ENCODE results near the gene ZBTB48. TPM values are rescaled to one million over a fixed set of nuclear protein-coding genes. Genes with fewer than 3 reads are reported as not detected.
"Not testable (repeated sequence)": the region's sequence is repeated elsewhere in the genome, so short reads cannot be mapped to it uniquely, and the experiment has no call there.

Gene ZBTB48
- total RNA-seq, 1 experiment from 2014 or later: 35.3 TPM

GRCh38 chr1:6554907-6555778, 24.7 kb upstream of the ZBTB48 start, which contains the start of gene TAS1R1:
Gene TAS1R1, plus strand, starts transcription at chr1:6555307. Its CDS starts 67 bp downstream, at chr1:6555374.
- BruUV-seq (replicated peaks): no TSS peak
- Histone ChIP-seq H3K4me3 (ENCODE audit: low read depth, low read length, poor library complexity, severe bottlenecking) (peak within 1 kb of the TSS; percentile 99), H3K27ac (ENCODE audit: low read depth, low read length, poor library complexity, severe bottlenecking) (peak within 1 kb of the TSS; percentile 92)

GRCh38 chr1:6557597-6557996, 22.2 kb upstream of the ZBTB48 start:
- no peak for TF ChIP-seq EZH2 (IDR thresholded peaks at IDR 0.05; ENCODE audit: borderline replicate concordance, low read depth, low read length, poor library complexity, severe bottlenecking)
- no peak for TF ChIP-seq CTCF (conservative IDR thresholded peaks at IDR 0.05; ENCODE audit: low read depth, low read length)
- no TSS peak for BruUV-seq (replicated peaks)
- H3K27me3 ChIP-seq (replicated peaks; ENCODE audit: insufficient read depth, low read depth, low read length, poor library complexity): no peaks in the 10 kb centered on the region

More at GRCh38 chr1:6554907-6555778, 24.7 kb upstream of the ZBTB48 start, which contains the start of gene TAS1R1:
- Histone ChIP-seq H3K9me3 (ENCODE audit: low read depth, low read length, poor library complexity, severe bottlenecking) (no peaks in the 10 kb centered on the region), H3K27me3 (replicated peaks; ENCODE audit: insufficient read depth, low read depth, low read length, poor library complexity) (no peaks in the 10 kb centered on the region), H3K4me1 (ENCODE audit: insufficient read depth, low read length, poor library complexity, severe bottlenecking) (peaks cover 4% of the 10 kb centered on the region), H3K36me3 (ENCODE audit: insufficient read depth, low read length, poor library complexity, severe bottlenecking) (peaks cover 8% of the 10 kb centered on the region)
- ChIA-PET CTCF (interaction anchor here (2.0 kb wide), 1 partner anchor 25 kb away, joined by 5 read pairs; the partner anchor contains the start of gene ZBTB48), POLR2A (ENCODE audit: low non-redundant PET) (no interaction called here)
- no peak for TF ChIP-seq EZH2 (IDR thresholded peaks at IDR 0.05; ENCODE audit: borderline replicate concordance, low read depth, low read length, poor library complexity, severe bottlenecking)
- TF ChIP-seq CTCF (conservative IDR thresholded peaks at IDR 0.05; ENCODE audit: low read depth, low read length): no peak
- DNase-seq (ENCODE audit: low spot score): no peak
- intact Hi-C loops (cut with micrococcal nuclease; ENCODE audit: unreplicated experiment): no loop called here

GRCh38 chr1:6559161-6559560, 20.6 kb upstream of the ZBTB48 start:
- H3K9me3 ChIP-seq (ENCODE audit: low read depth, low read length, poor library complexity, severe bottlenecking); intact Hi-C loops (cut with micrococcal nuclease; ENCODE audit: unreplicated experiment); POLR2A ChIA-PET (ENCODE audit: low non-redundant PET); H3K27ac ChIP-seq (ENCODE audit: low read depth, low read length, poor library complexity, severe bottlenecking); DNase-seq (ENCODE audit: low spot score); CTCF ChIA-PET; H3K4me1 ChIP-seq (ENCODE audit: insufficient read depth, low read length, poor library complexity, severe bottlenecking); BruUV-seq (replicated peaks); H3K36me3 ChIP-seq (ENCODE audit: insufficient read depth, low read length, poor library complexity, severe bottlenecking); H3K4me3 ChIP-seq (ENCODE audit: low read depth, low read length, poor library complexity, severe bottlenecking): not testable (repeated sequence)
- H3K27me3 ChIP-seq (replicated peaks; ENCODE audit: insufficient read depth, low read depth, low read length, poor library complexity): peaks cover 14% of the 10 kb centered on the region

More at GRCh38 chr1:6557597-6557996, 22.2 kb upstream of the ZBTB48 start:
- H3K4me1 ChIP-seq (ENCODE audit: insufficient read depth, low read length, poor library complexity, severe bottlenecking): peaks cover 4% of the 10 kb centered on the region
- H3K27ac ChIP-seq (ENCODE audit: low read depth, low read length, poor library complexity, severe bottlenecking): no peak overlapping the region
- no peaks in the 10 kb centered on the region for H3K36me3 ChIP-seq (ENCODE audit: insufficient read depth, low read length, poor library complexity, severe bottlenecking)
- H3K9me3 ChIP-seq (ENCODE audit: low read depth, low read length, poor library complexity, severe bottlenecking): no peaks in the 10 kb centered on the region
- intact Hi-C loops (cut with micrococcal nuclease; ENCODE audit: unreplicated experiment): no loop called here
- no peak for DNase-seq (ENCODE audit: low spot score)
- ChIA-PET POLR2A (ENCODE audit: low non-redundant PET) (no interaction called here), CTCF (no interaction called here)
- H3K4me3 ChIP-seq (ENCODE audit: low read depth, low read length, poor library complexity, severe bottlenecking): no peak overlapping the region

Measured in A673 (cell line).